ENCODE results near the gene JAKMIP1.
"Not testable (repeated sequence)": the region's sequence is repeated elsewhere in the genome, so short reads cannot be mapped to it uniquely, and the experiment has no call there.

The JAKMIP1 gene

GRCh38 chr4:6002492-6002833, 197.9 kb downstream of the JAKMIP1 start:
- DNase-seq, result no peak

GRCh38 chr4:6001680-6002491, 198.5 kb downstream of the JAKMIP1 start:
- DNase-seq, result no peak

DNA sequence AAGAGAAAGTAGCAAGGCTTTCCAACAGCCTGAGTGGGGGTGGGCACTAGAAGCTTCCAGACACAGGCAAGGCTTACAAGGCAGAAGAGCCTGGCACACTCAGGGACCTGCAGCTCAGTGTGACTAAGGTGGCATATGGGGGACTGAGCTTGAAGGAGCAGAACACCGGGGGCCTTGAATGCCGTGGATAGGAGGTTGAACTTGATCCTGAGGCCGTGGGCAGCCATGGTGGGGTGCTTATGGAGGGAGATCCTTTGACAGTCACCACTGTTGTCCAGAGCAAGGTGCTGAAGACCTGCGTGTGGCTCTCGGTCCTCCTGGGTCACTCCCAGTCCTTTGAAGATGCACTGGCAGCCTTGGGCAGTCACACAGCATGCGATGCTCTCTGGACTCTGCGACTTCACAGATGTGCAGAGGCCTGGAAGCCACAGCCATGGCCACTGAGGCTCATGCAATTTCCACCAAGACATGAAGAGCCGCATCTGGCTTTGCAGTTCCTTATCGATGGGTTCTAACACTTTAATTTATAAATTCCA, 200.5 kb downstream of the JAKMIP1 start:
- no peak for DNase-seq

DNA sequence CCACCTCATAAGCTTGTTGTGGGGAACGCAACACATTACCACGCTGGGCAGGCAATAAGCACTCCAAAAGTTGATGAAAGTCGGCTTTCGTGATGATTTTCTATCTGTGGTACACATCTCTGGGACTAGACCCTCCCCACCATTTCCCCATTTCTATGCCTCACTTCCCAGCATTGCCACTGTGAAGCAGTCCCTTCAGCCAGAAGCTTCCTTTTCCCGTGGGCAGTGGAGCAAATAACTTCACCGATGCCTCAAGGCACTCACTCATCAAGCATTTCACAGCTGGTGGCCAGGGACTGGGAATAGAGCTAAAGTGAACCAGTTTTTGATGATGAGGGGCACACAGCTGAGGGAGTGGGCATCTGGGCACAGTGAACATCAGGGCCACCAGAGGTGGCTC, 201.0 kb downstream of the JAKMIP1 start:
- DNase-seq, result no peak

- DNase-seq, result peak; percentile 33
These were observed 201.9 kb downstream of the JAKMIP1 start for GRCh38 chr4:5998333-5998936.

DNA sequence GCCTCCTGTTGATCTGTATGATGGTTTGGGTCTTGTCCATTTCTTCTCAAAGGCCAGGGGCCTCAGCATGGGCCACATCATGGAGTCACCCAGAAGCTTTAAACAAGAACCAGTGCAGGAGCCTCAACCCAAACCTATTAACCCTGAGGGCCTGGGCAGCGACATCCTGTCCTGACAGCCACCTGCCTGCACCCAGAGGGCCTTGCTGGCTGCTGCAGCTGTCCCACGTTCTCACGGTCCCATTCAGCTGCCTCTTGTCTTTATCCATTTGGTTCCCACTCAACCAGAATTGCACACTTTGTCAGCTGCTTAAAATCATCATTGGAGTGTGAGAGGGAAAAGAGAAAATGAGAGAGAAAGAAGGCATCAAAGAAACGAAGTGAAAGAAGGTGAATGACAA, 203.7 kb downstream of the JAKMIP1 start:
- no peak for DNase-seq

DNA sequence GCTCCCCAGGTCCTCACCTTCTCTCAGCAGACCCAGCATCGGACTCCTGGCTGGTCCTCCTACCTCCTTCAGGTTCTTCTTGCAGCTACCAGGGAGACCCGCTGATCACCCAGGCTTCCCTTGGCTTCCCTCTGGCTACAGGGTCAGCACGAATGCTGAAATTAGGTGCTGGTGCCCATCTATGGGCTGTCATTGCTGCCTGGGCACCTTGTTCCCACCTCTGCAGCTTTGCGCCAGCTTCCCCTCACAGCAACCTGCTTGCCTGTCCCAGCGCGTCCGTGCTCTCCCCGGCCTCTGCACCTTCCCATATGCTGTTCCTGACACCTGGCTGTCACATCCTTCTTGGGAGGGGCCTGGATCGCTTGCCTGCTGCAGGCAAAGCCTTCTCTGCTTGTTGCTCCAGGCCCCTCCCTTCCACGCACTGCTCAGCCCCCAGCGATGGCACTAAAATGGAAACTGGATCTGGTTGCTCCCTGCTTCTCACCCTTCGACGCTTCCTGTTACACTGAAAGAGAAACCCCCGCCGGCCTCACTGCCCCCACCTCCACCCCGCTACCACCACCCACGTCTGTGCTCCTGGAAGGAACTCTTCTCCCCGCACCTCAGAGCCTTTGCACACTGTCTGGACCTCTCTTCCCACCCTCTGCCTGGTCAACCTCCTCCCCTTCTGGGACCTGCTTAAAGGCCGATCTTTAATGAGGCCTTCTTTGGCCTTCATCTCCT, 204.3 kb downstream of the JAKMIP1 start:
- DNase-seq, result no peak

GRCh38 chr4:5993876-5994811, 206.2 kb downstream of the JAKMIP1 start:
- no peak for DNase-seq

- DNase-seq, result not testable (repeated sequence)
These were observed 207.0 kb downstream of the JAKMIP1 start for GRCh38 chr4:5993346-5993745.

DNA sequence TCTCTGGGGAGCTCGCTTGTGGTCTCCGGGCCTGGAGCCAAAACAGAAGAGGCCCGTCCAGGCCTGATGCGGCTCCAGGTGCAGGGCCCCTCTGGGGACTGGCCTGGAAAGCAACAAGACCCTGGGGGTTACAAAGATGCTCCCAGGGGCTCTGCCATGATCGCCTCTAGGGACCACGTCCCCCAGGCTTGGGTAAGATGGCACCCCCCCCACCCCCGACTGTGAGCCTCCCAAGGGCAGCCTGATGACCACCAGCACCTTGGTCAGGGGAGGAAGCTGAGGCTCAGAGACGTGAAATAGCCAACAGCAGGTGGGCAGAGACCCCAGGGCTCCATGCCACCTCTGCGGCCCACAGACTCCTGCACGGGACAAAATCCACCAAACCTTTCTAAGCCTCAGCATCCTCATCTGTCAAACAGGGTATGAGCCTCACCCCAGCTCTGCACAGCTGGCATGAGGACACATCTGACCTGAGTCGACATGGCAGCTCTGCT, 207.5 kb downstream of the JAKMIP1 start:
- DNase-seq, result no peak

GRCh38 chr4:5992171-5992827, 208.1 kb downstream of the JAKMIP1 start:
- no peak for DNase-seq

DNA sequence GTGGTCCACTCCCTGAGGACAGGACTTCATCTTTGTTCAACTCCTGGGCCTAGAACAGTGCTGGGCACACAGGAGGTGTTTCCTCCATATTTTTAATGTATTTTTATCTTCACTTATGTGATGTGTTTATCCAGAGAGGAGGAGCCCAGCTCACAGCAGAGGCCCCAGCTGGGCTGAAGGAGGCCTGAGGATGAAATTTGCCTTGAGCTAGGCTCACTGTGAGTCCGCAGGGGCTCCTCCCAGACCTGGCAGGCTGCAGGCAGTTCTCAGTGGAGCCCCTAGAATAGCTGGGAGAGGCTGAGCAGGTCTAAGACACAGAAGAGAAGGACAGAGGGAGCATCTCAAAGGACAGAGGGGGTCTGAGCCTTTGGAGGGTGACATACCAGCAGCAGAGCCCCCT, 208.9 kb downstream of the JAKMIP1 start:
- no peak for DNase-seq

GRCh38 chr4:5990446-5991160, 209.7 kb downstream of the JAKMIP1 start:
- no peak for DNase-seq

DNA sequence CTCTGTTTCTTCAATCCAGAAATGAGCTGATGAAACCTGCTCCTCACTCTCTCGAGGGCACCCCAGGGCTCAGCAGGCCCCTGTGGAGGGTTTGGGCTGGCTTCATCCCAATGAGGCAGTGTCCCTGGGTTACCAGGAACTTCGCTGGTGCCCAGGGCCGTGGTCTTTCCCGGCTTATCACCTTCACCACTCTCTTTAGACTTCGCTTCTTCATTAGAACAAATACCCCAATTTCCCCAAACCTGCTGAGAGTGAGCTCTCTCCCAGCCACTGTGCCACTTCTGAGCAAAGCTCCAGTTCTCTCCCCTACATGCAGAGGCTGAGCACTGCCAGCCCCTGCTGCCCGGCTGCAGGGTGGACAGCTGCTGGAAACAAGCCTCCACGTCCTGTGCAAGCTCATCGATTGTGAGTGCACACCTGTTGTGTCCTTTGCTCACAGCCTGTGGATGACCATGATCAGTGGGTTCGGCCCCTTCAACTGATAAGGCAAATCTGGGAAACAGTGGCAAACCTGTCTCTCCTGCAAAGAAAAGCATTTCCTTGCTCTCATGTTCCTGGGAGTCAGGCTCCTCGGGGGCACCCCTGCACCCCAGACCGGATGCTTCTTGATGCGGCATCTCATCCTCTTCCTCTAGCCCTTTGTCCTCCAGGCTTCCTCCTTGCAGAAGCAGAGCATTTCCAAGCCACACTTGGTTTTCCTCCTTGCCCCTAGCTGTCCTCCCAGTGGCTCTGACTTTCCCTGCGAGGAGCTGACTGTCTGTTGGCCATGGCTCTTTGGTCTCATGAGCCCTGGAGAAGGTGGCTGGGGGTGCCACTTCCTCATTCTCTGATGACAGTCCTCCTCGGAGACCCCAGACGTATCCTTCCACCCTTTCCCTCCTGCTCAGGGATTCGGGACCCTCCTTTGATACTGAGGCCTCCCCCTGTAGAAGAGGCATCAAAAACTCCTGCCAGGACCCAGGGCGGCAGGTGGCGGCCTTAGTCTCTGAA, 210.8 kb downstream of the JAKMIP1 start:
- no peak for DNase-seq

GRCh38 chr4:5988086-5988845, 212.1 kb downstream of the JAKMIP1 start:
- no peak for DNase-seq

DNA sequence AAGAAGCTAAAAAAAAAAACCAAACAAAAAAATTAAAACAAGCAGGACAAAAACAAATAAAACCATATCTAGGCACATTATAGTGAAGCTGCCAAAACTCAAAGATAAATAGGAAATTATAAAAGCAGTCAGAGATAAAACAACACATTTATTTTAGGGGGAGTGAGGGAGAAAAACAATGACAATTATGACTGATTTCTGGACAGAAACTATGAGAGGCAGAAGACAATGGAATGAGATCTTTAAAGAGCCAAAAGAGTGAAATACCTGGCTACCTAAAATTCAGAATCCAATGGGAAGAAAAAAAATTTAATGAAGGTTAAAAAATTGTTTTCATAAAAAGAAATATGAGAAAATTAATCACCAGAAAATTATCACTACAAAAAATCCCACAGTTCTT, 215.5 kb downstream of the JAKMIP1 start:
- no peak for DNase-seq

- no peak for DNase-seq
These were observed 218.0 kb downstream of the JAKMIP1 start for GRCh38 chr4:5982156-5982973.
